Measurements from ENCODE around the gene DOK7. TPM values are rescaled to one million over a fixed set of nuclear protein-coding genes. Genes with fewer than 3 reads are reported as not detected.
"Not testable (repeated sequence)": the region's sequence is repeated elsewhere in the genome, so short reads cannot be mapped to it uniquely, and the experiment has no call there.

DOK7 gene
- total and polyA plus RNA-seq, 9 donors = 0.19 to 33.4 (median 2.2) TPM; not detected in 3

DNA sequence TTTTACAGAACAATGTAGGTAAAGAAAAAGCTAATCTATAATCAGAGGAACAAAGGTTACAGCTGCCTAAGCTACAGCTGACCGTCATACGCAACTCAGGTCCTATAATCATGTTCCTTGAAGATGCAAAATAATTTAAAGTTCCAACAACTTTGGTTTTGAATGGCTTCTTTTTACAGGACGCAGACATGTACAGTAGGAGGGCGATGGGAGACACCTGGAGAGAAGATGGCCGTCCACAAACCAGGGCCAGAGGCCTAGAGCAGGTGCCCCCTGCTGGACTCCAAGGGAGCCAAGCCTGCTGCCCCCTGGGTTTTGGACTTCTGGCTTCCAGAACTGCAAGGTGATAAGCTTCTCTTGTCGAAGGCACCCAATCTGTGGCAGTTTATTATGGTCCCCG is 10.7 kb upstream of the DOK7 start:
- Histone ChIP-seq H3K4me1 (ENCODE audit: insufficient read depth) (no peaks in the 10 kb centered on the region), H3K4me3 (no peak overlapping the region), H3K27me3 (no peaks in the 10 kb centered on the region), H3K9me3 (peaks cover 0 to 9% of the 10 kb centered on the region in 2 donors), H3K36me3 (no peaks in the 10 kb centered on the region), H3K27ac (no peak overlapping the region)
- intact Hi-C loops (cut with DNase I) = no loop called here
- no peak for TF ChIP-seq EP300 (IDR thresholded peaks at IDR 0.05)
- DNase-seq = peak in 1 of 5 donors; percentile 18
- WGBS, 3 donors = 69 to 80% (median 75%) methylated on average over 7 of the region's 7 CpGs

DNA sequence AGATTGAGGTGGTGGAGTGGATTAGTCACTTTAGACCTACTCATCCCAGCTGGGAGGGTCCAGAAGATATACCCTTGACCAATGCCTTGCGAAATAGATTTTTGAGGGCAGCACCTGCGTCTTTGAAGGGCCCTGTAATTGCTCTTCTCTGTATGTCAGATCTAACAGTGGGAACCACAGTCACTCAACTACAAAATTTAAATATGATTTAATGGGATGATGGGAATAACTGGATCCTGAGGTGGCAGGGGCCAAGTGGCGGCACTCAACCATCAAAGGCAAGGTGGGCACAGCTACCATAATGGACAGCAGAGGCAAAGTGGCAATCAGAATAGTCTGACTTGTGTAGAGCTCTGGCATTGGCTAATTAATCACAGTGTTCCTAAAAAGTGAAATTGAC is 7.5 kb upstream of the DOK7 start:
- not testable (repeated sequence) for H3K36me3 ChIP-seq; H3K4me1 ChIP-seq (ENCODE audit: insufficient read depth)

DNA sequence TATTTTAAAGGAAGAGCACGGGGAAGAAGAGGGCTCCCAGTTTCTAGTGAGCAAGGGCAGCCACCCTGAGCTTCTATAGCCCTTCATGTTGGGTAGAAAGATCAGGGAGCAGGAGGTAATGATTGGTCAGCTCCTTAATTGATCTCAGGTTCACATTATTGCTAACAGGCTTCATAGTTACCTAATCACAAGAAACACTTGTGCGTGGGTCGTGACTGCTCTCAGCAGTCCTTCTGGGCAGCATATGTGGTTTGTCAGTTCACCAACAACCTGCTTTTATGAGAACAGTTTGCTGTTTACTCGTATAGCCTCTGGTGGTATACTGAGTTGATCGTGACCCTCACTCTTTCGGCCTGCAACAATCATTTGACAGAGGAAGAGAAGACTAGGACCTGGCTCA is 4.7 kb upstream of the DOK7 start:
- Histone ChIP-seq H3K27ac (no peak overlapping the region), H3K36me3 (no peaks in the 10 kb centered on the region), H3K27me3 (no peaks in the 10 kb centered on the region), H3K9me3 (peaks cover 0 to 9% of the 10 kb centered on the region in 2 donors), H3K4me1 (ENCODE audit: insufficient read depth) (no peaks in the 10 kb centered on the region), H3K4me3 (no peak overlapping the region)
- DNase-seq = no peak
- WGBS, 3 donors = 73 to 86% (median 76%) methylated on average over 6 of the region's 6 CpGs
- TF ChIP-seq EP300 (IDR thresholded peaks at IDR 0.05) = no peak
- TF ChIP-seq, protein P1, sequence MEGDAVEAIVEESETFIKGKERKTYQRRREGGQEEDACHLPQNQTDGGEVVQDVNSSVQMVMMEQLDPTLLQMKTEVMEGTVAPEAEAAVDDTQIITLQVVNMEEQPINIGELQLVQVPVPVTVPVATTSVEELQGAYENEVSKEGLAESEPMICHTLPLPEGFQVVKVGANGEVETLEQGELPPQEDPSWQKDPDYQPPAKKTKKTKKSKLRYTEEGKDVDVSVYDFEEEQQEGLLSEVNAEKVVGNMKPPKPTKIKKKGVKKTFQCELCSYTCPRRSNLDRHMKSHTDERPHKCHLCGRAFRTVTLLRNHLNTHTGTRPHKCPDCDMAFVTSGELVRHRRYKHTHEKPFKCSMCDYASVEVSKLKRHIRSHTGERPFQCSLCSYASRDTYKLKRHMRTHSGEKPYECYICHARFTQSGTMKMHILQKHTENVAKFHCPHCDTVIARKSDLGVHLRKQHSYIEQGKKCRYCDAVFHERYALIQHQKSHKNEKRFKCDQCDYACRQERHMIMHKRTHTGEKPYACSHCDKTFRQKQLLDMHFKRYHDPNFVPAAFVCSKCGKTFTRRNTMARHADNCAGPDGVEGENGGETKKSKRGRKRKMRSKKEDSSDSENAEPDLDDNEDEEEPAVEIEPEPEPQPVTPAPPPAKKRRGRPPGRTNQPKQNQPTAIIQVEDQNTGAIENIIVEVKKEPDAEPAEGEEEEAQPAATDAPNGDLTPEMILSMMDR (IDR thresholded peaks at IDR 0.05) = no peak
- no peak for TF ChIP-seq POLR2A (IDR thresholded peaks at IDR 0.05)
- intact Hi-C loops (cut with DNase I) = no loop called here

More for the DNA sequence above, 7.5 kb upstream of the DOK7 start:
- H3K9me3 ChIP-seq; H3K27me3 ChIP-seq; intact Hi-C loops (cut with DNase I); H3K27ac ChIP-seq; H3K4me3 ChIP-seq; DNase-seq: not testable (repeated sequence)
- 88 to 90% (median 89%) methylated on average over 3 of the region's 3 CpGs for WGBS, 3 donors

DNA sequence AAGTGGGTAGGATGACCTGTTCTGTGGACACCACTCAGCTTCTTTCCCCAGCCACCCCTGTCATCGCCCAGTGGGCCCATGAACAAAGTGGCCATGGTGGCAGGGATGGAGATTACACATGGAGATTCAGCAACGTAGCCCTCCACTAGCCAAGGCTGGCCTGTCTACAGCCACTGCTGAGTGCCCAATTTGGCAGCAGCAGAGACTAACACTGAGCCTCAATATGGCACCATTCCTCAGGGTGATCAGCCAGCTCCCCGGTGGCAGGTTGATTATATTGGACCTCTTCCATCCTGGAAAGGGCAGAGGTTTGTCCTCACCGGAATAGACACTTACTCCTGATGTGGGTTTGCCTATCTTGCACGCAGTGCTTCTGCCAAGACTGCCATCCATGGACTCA is 4.0 kb upstream of the DOK7 start:
- H3K9me3 ChIP-seq; intact Hi-C loops (cut with DNase I); DNase-seq; H3K36me3 ChIP-seq; H3K4me1 ChIP-seq (ENCODE audit: insufficient read depth); H3K27me3 ChIP-seq; H3K4me3 ChIP-seq; H3K27ac ChIP-seq: not testable (repeated sequence)
- 85 to 87% (median 85%) methylated on average over 5 of the region's 5 CpGs for WGBS, 3 donors

DNA sequence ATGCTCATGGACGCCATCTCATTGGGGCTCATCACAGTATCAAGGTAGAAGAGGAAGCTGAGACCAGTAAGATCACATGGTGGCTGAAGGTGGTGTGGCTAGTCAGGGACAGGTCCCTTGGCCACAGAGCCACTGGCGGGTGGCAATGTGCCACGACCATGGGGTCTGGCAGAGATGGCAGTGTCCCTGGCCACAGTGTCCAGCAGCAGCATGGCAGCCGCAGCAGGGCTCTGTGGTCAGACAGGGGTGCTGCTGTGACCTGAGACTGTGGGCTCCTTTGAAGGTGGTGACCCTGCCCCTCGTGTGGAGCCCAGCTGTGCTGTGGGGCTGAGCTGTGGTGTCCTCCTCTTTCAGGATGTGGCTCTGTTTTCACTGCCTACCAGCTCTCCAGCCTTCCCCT is 2.2 kb upstream of the DOK7 start:
- Histone ChIP-seq H3K27ac (no peak overlapping the region), H3K27me3 (no peaks in the 10 kb centered on the region), H3K36me3 (no peaks in the 10 kb centered on the region), H3K9me3 (no peaks in the 10 kb centered on the region), H3K4me3 (no peak overlapping the region), H3K4me1 (ENCODE audit: insufficient read depth) (no peaks in the 10 kb centered on the region)
- TF ChIP-seq EP300 (IDR thresholded peaks at IDR 0.05) (no peak), POLR2A (IDR thresholded peaks at IDR 0.05) (no peak)
- TF ChIP-seq, protein P1 (IDR thresholded peaks at IDR 0.05) = no peak
- intact Hi-C loops (cut with DNase I) = no loop called here
- DNase-seq = no peak
- WGBS, 3 donors = 90 to 94% (median 93%) methylated on average over 5 of the region's 5 CpGs

DNA sequence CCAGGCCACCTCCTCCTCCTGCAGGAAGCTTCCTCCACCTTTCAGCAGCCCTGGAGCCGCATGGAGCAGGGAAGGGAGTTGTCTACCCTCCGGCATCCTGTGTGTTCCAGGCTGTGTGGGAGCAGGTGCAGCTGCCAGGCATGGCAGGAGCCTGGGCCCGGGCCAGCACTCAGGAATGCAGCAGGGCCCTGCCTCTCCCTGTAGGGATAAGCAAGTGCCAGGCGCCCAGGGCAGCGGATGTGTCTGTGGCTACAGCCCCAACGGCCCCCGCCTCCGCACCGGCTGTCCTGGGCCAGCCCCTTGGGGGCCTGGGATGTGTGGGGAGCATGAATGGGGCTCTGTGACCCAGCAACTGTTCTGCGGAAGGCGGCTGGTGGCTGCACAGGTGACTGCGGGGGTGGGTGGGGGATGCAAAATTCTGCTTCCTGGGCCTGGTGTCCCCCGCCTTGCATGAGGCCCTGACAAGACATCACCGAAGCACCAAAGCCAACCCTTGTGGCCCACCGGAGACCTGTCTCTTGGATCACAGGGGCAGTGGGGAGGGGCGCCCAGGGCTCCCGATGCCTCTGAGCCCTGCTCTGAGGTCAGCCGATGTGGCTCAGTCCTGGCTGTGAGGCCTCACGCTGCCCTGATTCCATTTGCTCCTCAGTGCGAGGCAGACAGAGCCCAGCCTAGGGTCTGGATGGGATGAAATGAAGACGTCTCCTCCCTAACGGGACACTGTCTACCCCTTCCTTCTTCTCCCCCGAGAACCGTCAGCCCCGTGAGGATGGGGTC is 1.4 kb upstream of the DOK7 start:
- H3K27me3 ChIP-seq = no peaks in the 10 kb centered on the region
- no peaks in the 10 kb centered on the region for H3K9me3 ChIP-seq
- H3K36me3 ChIP-seq = no peaks in the 10 kb centered on the region
- intact Hi-C loops (cut with DNase I) = no loop called here
- no peak for DNase-seq
- no peaks in the 10 kb centered on the region for H3K4me1 ChIP-seq (ENCODE audit: insufficient read depth)
- TF ChIP-seq EP300 (IDR thresholded peaks at IDR 0.05) = no peak
- TF ChIP-seq POLR2A (IDR thresholded peaks at IDR 0.05) = no peak
- 59 to 61% (median 60%) methylated on average over 24 to 25 of the region's 25 CpGs for WGBS, 3 donors
- no peak overlapping the region for H3K27ac ChIP-seq
- H3K4me3 ChIP-seq = no peak overlapping the region
